Smooth muscle cell (in vitro differentiated cells): ENCODE results near the gene GPRC5D. TPM values are rescaled to one million over a fixed set of nuclear protein-coding genes. Genes with fewer than 3 reads are reported as not detected.

Source experiments
- DNase-seq: peaks from one replicate; lab custom pipeline; 2025; ENCODE audit not compliant: unreplicated experiment; lab: John Stamatoyannopoulos, UW
- H2AFZ ChIP-seq: fragments of 200-600 bp; sonication (generic); 2 replicates; pipeline ENCODE4 v1.6.0; 2016; ENCODE audit warnings: antibody characterized with exemption, low read depth, mild to moderate bottlenecking
- H3F3A ChIP-seq: fragments of 200-600 bp; sonication (generic); 2 replicates; pipeline ENCODE4 v1.6.0; 2017; ENCODE audit warnings: antibody characterized with exemption, low read depth
- H3K27ac ChIP-seq: fragments of 200-600 bp; sonication (generic); 2 replicates; pipeline ENCODE4 v1.5.1; 2016; ENCODE audit warnings: low read depth, mild to moderate bottlenecking
- H3K27me3 ChIP-seq: fragments of 200-600 bp; sonication (generic); 2 replicates; pipeline ENCODE4 v1.6.1; 2016; ENCODE audit warnings: low read depth, mild to moderate bottlenecking
- H3K36me3 ChIP-seq: fragments of 200-600 bp; sonication (generic); 2 replicates; pipeline ENCODE4 v1.5.1; 2016; ENCODE audit warnings: low read depth
- H3K4me1 ChIP-seq: fragments of 200-600 bp; sonication (generic); 2 replicates; pipeline ENCODE4 v1.5.1; 2016; ENCODE audit warnings: low read depth
- H3K4me2 ChIP-seq: fragments of 200-600 bp; sonication (generic); 2 replicates; pipeline ENCODE4 v1.6.0; 2016; ENCODE audit warnings: mild to moderate bottlenecking
- H3K4me3 ChIP-seq: fragments of 200-600 bp; sonication (generic); 2 replicates; pipeline ENCODE4 v1.5.1; 2016; ENCODE audit warnings: mild to moderate bottlenecking
- H3K79me2 ChIP-seq: fragments of 200-600 bp; sonication (generic); 2 replicates; pipeline ENCODE4 v1.6.0; 2016; ENCODE audit warnings: low read depth, mild to moderate bottlenecking
- H3K9ac ChIP-seq: fragments of 200-600 bp; sonication (generic); 2 replicates; pipeline ENCODE4 v1.6.0; 2016; ENCODE audit warnings: low read depth
- H3K9me3 ChIP-seq: fragments of 200-600 bp; sonication (generic); replicated peaks from 2 replicates; pipeline ENCODE4 v1.5.1; 2016; ENCODE audit warnings: low read depth
- H4K20me1 ChIP-seq: fragments of 200-600 bp; sonication (generic); 2 replicates; pipeline ENCODE4 v1.6.0; 2016; ENCODE audit warnings: low read depth
- CTCF ChIP-seq: fragments of 200-600 bp; sonication (generic); IDR thresholded peaks from 2 replicates; pipeline ENCODE4 v1.5.1; 2017; ENCODE audit warnings: borderline replicate concordance, mild to moderate bottlenecking, antibody characterized with exemption; ENCODE audit not compliant: insufficient read depth, poor library complexity, severe bottlenecking
- WGBS: methylation state at CpG from one replicate; pipeline ENCODE4 v1.1.7; 2016; ENCODE audit warnings: low lambda C conversion rate; 5-methylcytosine and 5-hydroxymethylcytosine counted together
- polyA plus RNA-seq: library from polyadenylated mRNA; unstranded; fragments of >200 nt; fragmentation: Nextera tagmentation; extraction: Ambion mirVana; gene quantifications from 2 replicates; pipeline ENCODE4 v1.2.1, GENCODE V29; 2016
- total RNA-seq: library from RNA; depleted of rRNA; stranded (reverse); fragments of >200 nt; gene quantifications from 2 replicates; pipeline ENCODE4 v1.2.3, GENCODE V29; 2014

GPRC5D gene
- total and polyA plus RNA-seq, 2 experiments from 2014 or later: not detected

DNA sequence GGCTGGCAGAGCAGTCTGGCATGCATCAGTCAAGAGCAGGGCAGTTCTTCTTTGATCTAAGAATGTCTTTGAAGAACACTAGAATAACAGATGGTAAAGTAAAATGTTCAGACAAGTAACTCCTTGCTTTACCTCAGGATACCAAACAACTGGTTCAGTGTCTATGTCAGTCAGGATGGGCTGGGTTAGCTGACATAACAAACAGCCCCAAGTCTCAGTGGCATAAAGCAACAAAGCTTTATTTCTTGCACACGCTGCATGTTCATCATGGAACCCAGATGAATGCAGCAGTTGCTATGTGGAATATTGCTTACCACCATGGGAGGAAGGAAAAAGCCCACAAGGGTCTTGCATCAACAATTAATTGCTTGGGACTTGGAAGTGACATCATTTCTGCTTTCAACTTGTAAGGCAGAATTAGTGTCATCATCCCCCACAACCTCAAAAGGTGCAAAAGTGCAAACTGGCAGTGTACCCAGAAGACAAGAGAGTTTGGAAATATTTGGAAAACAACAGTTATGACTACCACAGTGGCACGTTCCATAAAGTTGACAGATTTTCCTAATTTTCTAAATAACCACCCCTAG is 21.2 kb downstream of the GPRC5D start:
- Histone ChIP-seq H3K9ac (no peak overlapping the region), H3K27ac (no peak overlapping the region), H2AFZ (no peak overlapping the region), H3K4me2 (no peak overlapping the region), H3F3A (no peaks in the 10 kb centered on the region), H3K4me3 (no peak overlapping the region), H3K79me2 (no peaks in the 10 kb centered on the region), H3K9me3 (no peaks in the 10 kb centered on the region), H3K4me1 (no peaks in the 10 kb centered on the region), H3K36me3 (no peaks in the 10 kb centered on the region), H4K20me1 (no peaks in the 10 kb centered on the region), H3K27me3 (no peaks in the 10 kb centered on the region)
- no peak for DNase-seq
- TF ChIP-seq CTCF: no peak
- 84% methylated on average over 2 of the region's 2 CpGs for WGBS

DNA sequence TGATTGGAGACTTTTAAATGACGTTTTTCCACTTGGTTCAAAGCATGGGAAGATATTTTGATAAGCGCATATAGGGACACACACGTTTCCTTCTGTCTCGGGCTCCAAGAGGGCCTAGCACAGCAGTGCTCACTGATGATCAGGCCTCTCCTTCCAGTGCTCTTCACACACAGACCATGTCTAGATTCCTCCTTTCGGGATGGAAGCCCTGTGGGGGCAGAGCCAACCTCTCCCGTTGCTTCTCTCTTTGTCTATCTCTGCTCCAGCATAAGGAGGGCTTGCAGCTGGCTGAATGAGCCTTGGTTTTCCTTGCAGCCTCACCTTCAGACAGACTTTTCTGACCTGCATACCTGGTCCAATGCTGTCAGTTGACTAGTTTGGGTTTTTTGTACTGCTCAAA is 22.3 kb downstream of the GPRC5D start:
- Histone ChIP-seq H3K36me3 (no peaks in the 10 kb centered on the region), H3K9ac (no peak overlapping the region), H3K4me3 (no peak overlapping the region), H3K79me2 (no peaks in the 10 kb centered on the region), H3K9me3 (no peaks in the 10 kb centered on the region), H3K4me2 (no peak overlapping the region), H3K4me1 (no peaks in the 10 kb centered on the region), H4K20me1 (no peaks in the 10 kb centered on the region), H2AFZ (no peak overlapping the region), H3K27ac (no peak overlapping the region), H3K27me3 (no peaks in the 10 kb centered on the region), H3F3A (no peaks in the 10 kb centered on the region)
- whole genome bisulfite sequencing: 97% methylated on average over 6 of the region's 6 CpGs
- TF ChIP-seq CTCF: no peak
- DNase-seq: no peak

DNA sequence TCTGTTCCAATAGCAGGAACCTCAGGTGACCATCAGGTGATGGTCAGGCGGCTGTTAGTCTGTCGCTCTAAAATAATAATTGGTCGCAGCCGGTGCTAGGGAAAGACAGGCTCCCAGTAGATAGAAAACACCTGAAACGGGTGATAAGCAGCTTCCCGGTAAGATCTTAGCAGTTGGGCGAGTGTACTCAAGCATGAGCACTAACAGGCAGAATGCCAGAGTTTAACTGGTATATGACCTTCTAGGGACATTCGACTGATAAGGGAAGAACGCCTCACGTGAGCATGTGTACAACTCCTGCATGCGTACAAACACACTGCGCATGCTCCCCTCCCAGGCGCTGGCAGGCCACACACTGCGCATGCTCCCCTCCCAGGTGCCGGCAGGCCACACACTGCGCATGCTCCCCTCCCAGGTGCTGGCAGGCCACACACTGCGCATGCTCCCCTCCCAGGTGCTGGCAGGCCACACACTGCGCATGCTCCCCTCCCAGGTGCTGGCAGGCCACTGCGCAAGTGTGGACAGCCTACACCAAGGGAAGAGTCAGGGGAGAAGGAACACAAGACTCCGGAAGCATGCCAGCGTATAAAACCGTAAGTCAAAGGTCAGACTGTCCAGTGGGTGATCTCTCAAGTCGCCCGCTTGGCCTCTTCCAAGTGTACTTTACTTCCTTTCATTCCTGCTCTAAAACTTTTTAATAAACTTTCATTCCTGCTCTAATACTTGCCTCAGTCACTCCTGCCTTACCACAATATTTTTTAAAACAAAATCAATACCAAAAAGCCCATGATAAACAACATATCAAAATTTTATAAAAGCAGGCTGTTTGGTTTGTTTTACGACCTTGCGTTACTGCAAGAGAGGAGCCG is 24.5 kb downstream of the GPRC5D start:
- no peak for DNase-seq
- Histone ChIP-seq H3K4me2 (no peak overlapping the region), H3K4me3 (no peak overlapping the region), H3K27ac (no peak overlapping the region), H2AFZ (no peak overlapping the region), H3K9me3 (no peaks in the 10 kb centered on the region), H3K4me1 (no peaks in the 10 kb centered on the region), H3K79me2 (no peaks in the 10 kb centered on the region), H3K36me3 (no peaks in the 10 kb centered on the region), H3K27me3 (no peaks in the 10 kb centered on the region), H3F3A (no peaks in the 10 kb centered on the region), H3K9ac (no peak overlapping the region), H4K20me1 (no peaks in the 10 kb centered on the region)
- WGBS: 95% methylated on average over 27 of the region's 27 CpGs
- no peak for TF ChIP-seq CTCF
